HepG2 (cell line): Measurements from ENCODE around the gene INO80B. TPM values are rescaled to one million over a fixed set of nuclear protein-coding genes. Genes with fewer than 3 reads are reported as not detected.

Experiments
- ARID2 ChIP-seq: sonication (generic); formaldehyde crosslinking; IDR thresholded peaks from 2 replicates; pipeline ENCODE4 v1.8.1; 2022; ENCODE audit warnings: mild to moderate bottlenecking, missing genetic modification reagents, borderline replicate concordance
- BORCS8-MEF2B ChIP-seq: sonication (generic); formaldehyde crosslinking; IDR thresholded peaks from 2 replicates; pipeline ENCODE4 v1.8.0; 2022; ENCODE audit warnings: mild to moderate bottlenecking, missing genetic modification reagents
- CEBPZ ChIP-seq: IDR thresholded peaks from 2 replicates; pipeline ENCODE4 v1.6.1; 2012; ENCODE audit warnings: low read length, improper control_type of control experiment
- EHMT2 ChIP-seq: fragments of 200-600 bp; sonication (generic); IDR thresholded peaks from 2 replicates; pipeline ENCODE4 v1.7.0; 2017; ENCODE audit warnings: antibody characterized with exemption, low read depth, low read length, borderline replicate concordance
- HNF1B ChIP-seq: sonication (generic); formaldehyde crosslinking; IDR thresholded peaks from 2 replicates; pipeline ENCODE4 v1.5.1; 2020; ENCODE audit warnings: mild to moderate bottlenecking, moderate library complexity, missing genetic modification reagents
- IKZF1 ChIP-seq: fragments of 450-650 bp; IDR thresholded peaks from 2 replicates; pipeline ENCODE4 v1.7.1; 2016
- NFYB ChIP-seq: sonication (generic); formaldehyde crosslinking; IDR thresholded peaks from 2 replicates; pipeline ENCODE4 v1.4.0; 2020; ENCODE audit warnings: missing genetic modification reagents
- NKX3-1 ChIP-seq: sonication (generic); formaldehyde crosslinking; IDR thresholded peaks from 2 replicates; pipeline ENCODE4 v1.5.0; 2020; ENCODE audit warnings: missing genetic modification reagents
- PHF8 ChIP-seq: sonication (generic); formaldehyde crosslinking; IDR thresholded peaks from 2 replicates; pipeline ENCODE4 v1.5.0; 2020; ENCODE audit warnings: missing genetic modification reagents
- PRMT3 ChIP-seq: sonication (generic); formaldehyde crosslinking; IDR thresholded peaks from 2 replicates; pipeline ENCODE4 v1.8.1; 2022; ENCODE audit warnings: low read depth, mild to moderate bottlenecking, moderate library complexity, missing genetic modification reagents, borderline replicate concordance
- SETDB1 ChIP-seq: sonication (generic); formaldehyde crosslinking; IDR thresholded peaks from 2 replicates; pipeline ENCODE4 v1.5.1; 2020; ENCODE audit warnings: missing genetic modification reagents, mild to moderate bottlenecking, borderline replicate concordance
- SMYD3 ChIP-seq: sonication (generic); formaldehyde crosslinking; IDR thresholded peaks from 2 replicates; pipeline ENCODE4 v1.8.1; 2023; ENCODE audit warnings: mild to moderate bottlenecking, missing genetic modification reagents
- SP2 ChIP-seq: sonication (generic); formaldehyde crosslinking; IDR thresholded peaks from 2 replicates; pipeline ENCODE4 v1.5.1; 2020; ENCODE audit warnings: mild to moderate bottlenecking, missing genetic modification reagents
- SRSF1 ChIP-seq: fragments of 200-400 bp; formaldehyde crosslinking; optimal IDR thresholded peaks from 2 replicates; pipeline ENCODE3; 2017; ENCODE audit warnings: mild to moderate bottlenecking, low read depth, low read length, moderate library complexity
- ZC3H13 ChIP-seq: sonication (generic); formaldehyde crosslinking; IDR thresholded peaks from 2 replicates; pipeline ENCODE4 v1.8.1; 2023; ENCODE audit warnings: mild to moderate bottlenecking, missing genetic modification reagents, moderate library complexity
- ZNF44 ChIP-seq: sonication (generic); formaldehyde crosslinking; IDR thresholded peaks from 2 replicates; pipeline ENCODE4 v1.5.1; 2020; ENCODE audit warnings: mild to moderate bottlenecking, missing genetic modification reagents
- ZNF556 ChIP-seq: sonication (generic); formaldehyde crosslinking; IDR thresholded peaks from 2 replicates; pipeline ENCODE4 v1.4.0; 2020; ENCODE audit warnings: mild to moderate bottlenecking, missing genetic modification reagents, borderline replicate concordance
- ZNF572 ChIP-seq: sonication (generic); formaldehyde crosslinking; IDR thresholded peaks from 2 replicates; pipeline ENCODE4 v1.5.1; 2020; ENCODE audit warnings: mild to moderate bottlenecking, missing genetic modification reagents
- ZNF616 ChIP-seq: sonication (generic); formaldehyde crosslinking; IDR thresholded peaks from 2 replicates; pipeline ENCODE4 v1.5.0; 2020; ENCODE audit warnings: low read depth, mild to moderate bottlenecking, missing genetic modification reagents
- ZNF619 ChIP-seq: sonication (generic); formaldehyde crosslinking; IDR thresholded peaks from 2 replicates; pipeline ENCODE4 v1.4.0; 2020; ENCODE audit warnings: mild to moderate bottlenecking, missing genetic modification reagents
- polyA plus RNA-seq, 8 experiments: library from polyadenylated mRNA; depleted of rRNA in 3 of 8; stranded (reverse) in 7 of 8; unstranded in 1 of 8; fragments of >200 nt; fragmentation: Illumina TruSeq in 4 of 8; extraction: Trizol in 4 of 8; gene quantifications; 2 replicates each; pipeline versions ENCODE4 v1.2.1 to v1.2.3, GENCODE V29; 2011 to 2016; ENCODE audit warnings: low read depth in 4 of 8, missing spikeins in 1 of 8, mixed read lengths in 1 of 8; ENCODE audit not compliant: insufficient read depth in 1 of 8
- total RNA-seq, 5 experiments: library from RNA; depleted of rRNA; stranded (reverse); fragments of >200 nt; fragmentation: Illumina TruSeq; extraction: Trizol; gene quantifications; 2 replicates each; pipeline ENCODE4 v1.2.3, GENCODE V29; 2016; ENCODE audit warnings: low read depth in 1 of 5
- TF ChIP-seq, protein P1 (sequence below): sonication (generic); formaldehyde crosslinking; IDR thresholded peaks from 2 replicates; pipeline ENCODE4 v1.4.0; 2020; ENCODE audit warnings: mild to moderate bottlenecking, missing genetic modification reagents
- TF ChIP-seq, protein P2 (sequence below): sonication (generic); formaldehyde crosslinking; conservative IDR thresholded peaks from 2 replicates; pipeline ENCODE4 v1.4.0; 2020; ENCODE audit warnings: missing genetic modification reagents

Gene INO80B
- total and polyA plus RNA-seq, 2 of the 13 experiments (the other 11 are each of a cell fraction or from before 2014, with no cell fraction given): 6.2 to 14.5 TPM

DNA sequence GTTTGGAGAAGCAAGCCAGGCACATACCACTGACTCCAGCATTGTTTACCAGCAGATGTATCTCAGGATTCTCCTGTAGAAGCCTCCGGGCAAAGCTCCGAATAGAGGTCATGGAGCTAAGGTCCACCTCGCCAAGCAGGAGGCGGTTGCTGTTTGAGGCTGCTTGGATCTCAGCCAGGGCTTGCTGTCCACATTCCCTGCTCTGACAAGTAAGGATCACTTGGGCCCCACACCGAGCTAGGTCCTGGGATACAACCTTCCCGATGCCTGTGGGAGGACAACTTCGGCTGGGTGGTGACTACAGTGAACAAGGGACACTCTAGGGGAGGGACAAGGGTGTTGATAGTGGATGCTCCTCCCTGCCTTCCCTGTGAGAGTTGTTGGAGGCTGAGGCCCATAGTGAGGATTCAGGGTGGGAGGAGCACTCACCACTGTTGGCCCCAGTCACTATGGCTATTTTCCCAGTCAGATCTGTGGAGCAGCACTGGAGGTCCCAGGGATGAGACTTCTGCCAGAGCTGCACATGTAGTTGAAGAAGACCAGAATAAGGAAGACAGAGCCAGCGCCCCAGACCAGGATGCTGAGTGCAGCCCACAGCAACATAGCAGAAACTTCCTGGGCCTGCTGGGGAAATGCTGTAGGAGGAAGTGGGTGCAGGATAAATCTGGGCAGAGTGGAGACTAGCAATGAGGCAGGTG, 41.7 kb upstream of the INO80B start (continued):
- TF ChIP-seq, protein P1, sequence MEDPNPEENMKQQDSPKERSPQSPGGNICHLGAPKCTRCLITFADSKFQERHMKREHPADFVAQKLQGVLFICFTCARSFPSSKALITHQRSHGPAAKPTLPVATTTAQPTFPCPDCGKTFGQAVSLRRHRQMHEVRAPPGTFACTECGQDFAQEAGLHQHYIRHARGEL (CRISPR knock-in tag): no peak
- TF ChIP-seq ZNF616 (CRISPR knock-in tag) (no peak), PRMT3 (CRISPR knock-in tag) (no peak), SETDB1 (no peak), CEBPZ (no peak), ZNF572 (no peak), NFYB (CRISPR knock-in tag) (no peak), ZNF44 (CRISPR knock-in tag) (peak; percentile 86; the same call in 1 of the 2 replicates), PHF8 (no peak), SP2 (no peak), HNF1B (CRISPR knock-in tag) (no peak), ZNF556 (CRISPR knock-in tag) (peak; percentile 43; the same call in 1 of the 2 replicates), SMYD3 (CRISPR knock-in tag) (no peak), SRSF1 (no peak), BORCS8-MEF2B (CRISPR knock-in tag) (no peak), ZNF619 (CRISPR knock-in tag) (no peak), NKX3-1 (CRISPR knock-in tag) (no peak), ARID2 (no peak), IKZF1 (no peak), ZC3H13 (no peak), EHMT2 (no peak)
- TF ChIP-seq, protein P2, sequence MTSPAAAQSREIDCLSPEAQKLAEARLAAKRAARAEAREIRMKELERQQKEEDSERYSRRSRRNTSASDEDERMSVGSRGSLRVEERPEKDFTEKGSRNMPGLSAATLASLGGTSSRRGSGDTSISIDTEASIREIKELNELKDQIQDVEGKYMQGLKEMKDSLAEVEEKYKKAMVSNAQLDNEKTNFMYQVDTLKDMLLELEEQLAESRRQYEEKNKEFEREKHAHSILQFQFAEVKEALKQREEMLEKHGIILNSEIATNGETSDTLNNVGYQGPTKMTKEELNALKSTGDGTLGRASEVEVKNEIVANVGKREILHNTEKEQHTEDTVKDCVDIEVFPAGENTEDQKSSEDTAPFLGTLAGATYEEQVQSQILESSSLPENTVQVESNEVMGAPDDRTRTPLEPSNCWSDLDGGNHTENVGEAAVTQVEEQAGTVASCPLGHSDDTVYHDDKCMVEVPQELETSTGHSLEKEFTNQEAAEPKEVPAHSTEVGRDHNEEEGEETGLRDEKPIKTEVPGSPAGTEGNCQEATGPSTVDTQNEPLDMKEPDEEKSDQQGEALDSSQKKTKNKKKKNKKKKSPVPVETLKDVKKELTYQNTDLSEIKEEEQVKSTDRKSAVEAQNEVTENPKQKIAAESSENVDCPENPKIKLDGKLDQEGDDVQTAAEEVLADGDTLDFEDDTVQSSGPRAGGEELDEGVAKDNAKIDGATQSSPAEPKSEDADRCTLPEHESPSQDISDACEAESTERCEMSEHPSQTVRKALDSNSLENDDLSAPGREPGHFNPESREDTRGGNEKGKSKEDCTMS: no peak
